HG03558 (cell line): ENCODE results near the gene C18orf63.

Experiments
- ATAC-seq: cut with Tn5 transposase; IDR thresholded peaks from one replicate; pipeline ENCODE4 v1.9.1; 2021; ENCODE audit warnings: moderate number of reproducible peaks; ENCODE audit not compliant: unreplicated experiment; ENCODE audit errors: extremely low read depth

Gene C18orf63

GRCh38 chr18:74397572-74397971, 81.9 kb downstream of the C18orf63 start:
- ATAC-seq = no peak

GRCh38 chr18:74399091-74399887, 83.7 kb downstream of the C18orf63 start:
- no peak for ATAC-seq

DNA sequence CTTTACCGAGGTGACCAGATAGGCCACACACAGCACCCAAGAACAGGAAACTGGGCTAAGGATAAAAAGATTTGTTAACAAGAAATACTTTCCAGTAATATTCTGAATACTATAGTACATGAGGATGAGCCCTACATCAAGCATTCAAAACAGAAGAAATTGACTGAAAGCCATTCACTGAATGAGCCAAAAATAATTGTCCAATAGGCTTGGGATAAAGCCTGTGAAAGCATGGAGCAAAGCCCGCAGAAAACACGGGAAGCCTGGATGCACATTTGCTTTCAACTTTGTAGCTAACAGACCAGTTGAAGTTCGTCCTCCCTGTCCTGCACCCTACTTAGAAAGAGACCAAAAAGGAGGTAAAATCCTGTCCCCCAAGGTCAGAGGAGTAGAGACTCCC, 85.2 kb downstream of the C18orf63 start:
- ATAC-seq = no peak

- ATAC-seq = no peak
Measured at GRCh38 chr18:74402806-74403433, 87.3 kb downstream of the C18orf63 start.

GRCh38 chr18:74407888-74408287, 92.2 kb downstream of the C18orf63 start:
- ATAC-seq = peak; percentile 60
